Activated T-helper 2 cell treated with anti-CD3 and anti-CD28 coated beads, Interferon-gamma antibody, Interleukin-2, Interleukin-4, amounts not matched to agents 10 μg/mL and 5 μg/mL and 100 μg/mL, durations not matched to agents 14 hours and 24 hours and 36 hours (primary cell): Measurements from ENCODE around the gene POLE. TPM values are rescaled to one million over a fixed set of nuclear protein-coding genes. Genes with fewer than 3 reads are reported as not detected.
"Not testable (repeated sequence)": the region's sequence is repeated elsewhere in the genome, so short reads cannot be mapped to it uniquely, and the experiment has no call there.

Experiments
- DNase-seq: peaks from one replicate; pipeline ENCODE4 v3.0.0; 2021; ENCODE audit warnings: low spot score
- H3K27ac Mint-ChIP-seq: one replicate; pipeline ENCODE4 v1.8.0; 2021; ENCODE audit warnings: mixed read lengths
- H3K27me3 Mint-ChIP-seq: one replicate; pipeline ENCODE4 v1.8.0; 2021; ENCODE audit warnings: low read depth, mixed read lengths
- H3K36me3 Mint-ChIP-seq: one replicate; pipeline ENCODE4 v1.8.0; 2021; ENCODE audit warnings: low read depth, mixed read lengths
- H3K4me1 Mint-ChIP-seq: one replicate; pipeline ENCODE4 v1.8.0; 2021; ENCODE audit warnings: low read depth, mixed read lengths
- H3K4me3 Mint-ChIP-seq: one replicate; pipeline ENCODE4 v1.8.0; 2021; ENCODE audit warnings: low read depth, mild to moderate bottlenecking, moderate library complexity, mixed read lengths
- H3K9me3 Mint-ChIP-seq: one replicate; pipeline ENCODE4 v1.8.0; 2021; ENCODE audit warnings: mixed read lengths
- intact Hi-C: fragments of 100-400 bp; cut with micrococcal nuclease; formaldehyde crosslinking; loops from one replicate; pipeline ENCODE4 v1.15.1; 2023
- total RNA-seq: library from RNA; stranded (reverse); gene quantifications from 2 replicates; pipeline ENCODE4 v1.2.3, GENCODE V29; 2022

POLE gene
- total RNA-seq, 1 donor from 2014 or later, result 159 TPM

DNA sequence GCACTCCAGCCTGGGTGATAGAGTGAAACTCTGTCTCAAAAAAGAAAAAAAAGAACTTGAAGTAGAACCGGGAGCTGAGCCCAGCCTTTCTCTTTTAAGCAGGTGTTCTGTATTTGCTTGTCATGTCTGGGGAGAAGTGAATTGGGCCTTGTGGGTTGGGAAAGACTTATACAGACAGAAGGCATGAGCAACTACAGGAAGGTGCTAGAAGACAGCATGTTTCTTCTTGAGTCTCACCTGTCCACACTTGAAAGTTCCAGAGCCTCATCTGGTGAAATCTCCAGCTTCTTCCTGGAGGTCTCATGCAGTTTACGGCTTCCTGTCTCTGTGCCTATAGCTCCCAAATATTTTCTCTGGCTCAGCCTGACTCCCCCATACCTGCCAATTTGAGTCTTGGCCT, 26.0 kb upstream of the POLE start:
- H3K9me3 Mint-ChIP-seq, result no peaks in the 10 kb centered on the region
- H3K4me3 Mint-ChIP-seq, result peak overlapping the region; percentile 39
- H3K27me3 Mint-ChIP-seq, result no peaks in the 10 kb centered on the region
- intact Hi-C loops, result loop anchor here (10.0 kb wide), 1 partner anchor 52 kb away; the partner anchor contains the start of gene ANKLE2
- DNase-seq, result no peak
- no peak overlapping the region for H3K27ac Mint-ChIP-seq
- H3K4me1 Mint-ChIP-seq, result peaks cover 13% of the 10 kb centered on the region
- H3K36me3 Mint-ChIP-seq, result peaks cover 26% of the 10 kb centered on the region

DNA sequence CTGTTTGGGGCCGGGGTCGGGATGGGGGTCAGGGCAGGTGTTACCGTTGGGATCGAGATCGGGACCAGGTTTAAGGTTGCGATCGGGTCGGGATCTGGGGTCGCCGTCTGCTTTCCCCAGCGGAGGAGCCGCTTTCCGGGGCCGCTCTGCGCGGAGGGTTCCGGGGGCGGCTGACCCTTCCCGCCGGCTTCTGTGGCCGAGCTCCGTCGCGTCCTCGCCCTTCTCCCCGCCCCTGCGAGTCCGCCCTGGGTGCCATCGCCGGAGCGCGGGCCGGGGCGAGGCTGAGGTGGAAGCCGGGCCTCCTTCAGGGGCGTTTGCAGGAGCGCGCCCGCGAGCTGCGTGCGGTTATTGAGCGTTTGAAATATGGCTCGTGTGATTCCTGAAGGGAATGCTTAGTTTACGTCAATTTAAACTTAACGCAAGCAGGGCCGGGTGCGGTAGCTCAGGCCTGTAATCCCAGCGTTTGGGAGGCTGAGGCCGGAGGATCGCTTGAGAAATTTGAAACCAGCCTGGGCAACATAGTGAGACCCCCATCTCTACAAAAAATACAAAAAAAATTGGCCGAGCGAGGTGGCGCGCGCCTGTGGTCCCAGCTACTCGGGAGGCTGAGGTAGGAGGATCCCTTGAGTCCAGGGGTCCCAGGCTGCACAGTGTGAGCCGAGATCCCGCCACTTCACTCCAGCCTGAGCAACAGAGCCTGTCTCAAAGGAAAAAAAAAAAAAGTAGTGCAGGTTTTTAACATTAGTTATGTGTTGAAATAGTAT, 24.1 kb upstream of the POLE start:
- Mint-ChIP-seq H3K4me3 (peak overlapping the region; percentile 85), H3K36me3 (peaks cover 26% of the 10 kb centered on the region), H3K4me1 (peaks cover 12% of the 10 kb centered on the region), H3K27me3 (no peaks in the 10 kb centered on the region), H3K9me3 (no peaks in the 10 kb centered on the region), H3K27ac (no peak overlapping the region)
- no peak for DNase-seq
- intact Hi-C loops, result loop anchor here (10.0 kb wide), 1 partner anchor 54 kb away; the partner anchor contains the start of gene ANKLE2

DNA sequence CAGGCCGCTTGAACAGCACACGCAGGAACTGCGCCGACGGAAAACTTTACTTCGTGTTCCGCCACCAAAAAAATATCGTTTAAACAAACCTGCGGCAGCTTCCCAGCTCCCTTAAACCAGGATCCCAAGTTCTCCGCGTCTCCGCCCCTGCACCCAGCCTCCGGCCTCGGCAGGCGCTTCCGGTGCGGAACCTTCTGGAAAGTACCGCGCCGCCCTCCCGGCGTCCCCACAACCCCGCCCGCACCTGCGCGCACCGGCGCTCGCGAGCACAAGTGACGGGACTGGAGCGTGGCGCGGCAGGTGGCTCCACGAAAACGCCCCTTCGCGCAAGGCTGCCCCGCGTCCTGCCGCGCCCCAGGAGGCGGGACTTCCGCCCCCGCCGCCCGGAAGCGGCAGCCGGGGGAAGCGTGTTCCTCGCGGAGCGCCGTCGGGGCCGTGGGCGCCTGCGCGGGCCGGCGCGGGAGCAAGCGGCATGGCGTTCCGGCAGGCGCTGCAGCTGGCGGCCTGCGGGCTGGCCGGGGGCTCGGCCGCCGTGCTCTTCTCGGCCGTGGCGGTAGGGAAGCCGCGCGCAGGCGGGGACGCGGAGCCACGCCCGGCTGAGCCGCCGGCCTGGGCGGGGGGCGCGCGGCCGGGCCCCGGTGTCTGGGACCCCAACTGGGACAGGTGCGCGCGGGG, 23.4 kb upstream of the POLE start, which contains the start of gene PGAM5:
Gene PGAM5 (plus strand): TSS at position 438 of the 675 bp plus-strand sequence. CDS start 35 bp downstream, at position 473.
- peaks cover 12% of the 10 kb centered on the region for H3K4me1 Mint-ChIP-seq
- peak within 1 kb of the TSS; percentile 80 for H3K27ac Mint-ChIP-seq
- H3K27me3 Mint-ChIP-seq, result no peaks in the 10 kb centered on the region
- H3K4me3 Mint-ChIP-seq, result peak within 1 kb of the TSS; percentile 90
- peaks cover 26% of the 10 kb centered on the region for H3K36me3 Mint-ChIP-seq
- peak; percentile 88 for DNase-seq
- intact Hi-C loops, result loop anchor here (1.0 to 10.0 kb wide), 2 partner anchors 23 to 54 kb away; partner anchors contain the start of genes ANKLE2, POLE and PXMP2
- H3K9me3 Mint-ChIP-seq, result no peaks in the 10 kb centered on the region

DNA sequence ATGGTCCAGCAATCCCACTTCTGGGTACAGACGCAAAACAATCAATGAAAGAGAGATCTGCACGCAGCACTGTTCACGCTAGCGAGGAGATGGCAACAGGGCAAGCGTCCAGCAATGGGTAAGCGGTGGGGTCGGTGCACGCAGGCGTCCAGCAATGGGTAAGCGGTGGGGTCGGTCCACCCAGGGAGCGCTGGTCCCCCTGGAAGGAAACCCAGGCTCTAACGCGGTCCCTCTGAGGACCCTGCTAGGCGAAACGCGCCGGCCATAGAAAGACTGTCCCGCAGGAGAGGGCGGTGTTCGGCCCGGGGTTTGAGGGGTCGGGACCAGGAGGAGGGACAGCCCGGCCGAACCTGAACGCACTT, 22.9 kb upstream of the POLE start:
- intact Hi-C loops, result loop anchor here (1.0 to 10.0 kb wide), 2 partner anchors 23 to 55 kb away; partner anchors contain the start of genes ANKLE2, POLE and PXMP2
- Mint-ChIP-seq H3K4me1 (peaks cover 12% of the 10 kb centered on the region), H3K27ac (peak overlapping the region; percentile 80), H3K9me3 (no peaks in the 10 kb centered on the region), H3K27me3 (no peaks in the 10 kb centered on the region), H3K4me3 (peak overlapping the region; percentile 90), H3K36me3 (peaks cover 29% of the 10 kb centered on the region)
- DNase-seq, result no peak

DNA sequence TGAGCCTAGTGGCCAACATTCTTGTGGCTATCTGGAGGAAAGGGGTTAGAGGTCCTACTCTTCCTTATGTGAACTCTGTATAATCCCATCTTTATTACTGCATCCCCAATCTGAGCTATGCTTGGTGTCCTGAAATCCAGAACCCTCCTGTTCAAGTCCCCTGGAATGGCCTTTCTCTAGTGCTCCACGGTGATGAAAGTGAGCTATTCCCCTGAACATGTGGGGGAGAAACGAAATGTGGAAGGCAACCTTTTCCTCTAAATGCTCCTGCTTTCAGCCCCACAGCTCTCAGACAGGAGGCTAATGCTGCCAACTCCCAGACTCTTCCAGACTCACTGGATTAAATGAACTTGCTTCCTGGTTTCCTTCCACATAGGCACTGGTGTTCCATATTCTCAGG, 21.0 kb upstream of the POLE start:
- H3K27ac Mint-ChIP-seq, result peak overlapping the region; percentile 53

DNA sequence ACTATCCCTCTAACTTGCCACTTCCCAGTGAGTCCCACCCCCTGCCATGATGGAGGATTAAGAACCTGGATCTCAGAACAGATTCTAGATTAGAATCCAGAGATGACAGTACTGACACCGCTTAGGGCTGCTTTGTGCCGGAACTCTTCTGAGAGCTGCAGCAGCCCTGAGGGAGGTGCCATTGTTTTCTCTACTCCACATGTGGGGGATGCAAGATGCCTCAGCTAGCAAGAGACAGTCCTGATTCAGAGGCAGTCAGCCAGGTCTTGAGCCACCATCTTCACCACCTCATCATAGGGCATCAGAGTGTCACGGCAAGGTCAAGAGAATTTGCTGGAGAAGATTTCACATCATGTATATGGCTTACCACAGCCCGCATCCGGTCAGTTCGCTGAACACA, 20.1 kb upstream of the POLE start:
- no peaks in the 10 kb centered on the region for H3K27me3 Mint-ChIP-seq
- no peak overlapping the region for H3K27ac Mint-ChIP-seq
- H3K9me3 Mint-ChIP-seq, result no peaks in the 10 kb centered on the region
- peaks cover 7% of the 10 kb centered on the region for H3K4me1 Mint-ChIP-seq
- no peak for DNase-seq
- intact Hi-C loops, result no loop called here
- peaks cover 33% of the 10 kb centered on the region for H3K36me3 Mint-ChIP-seq
- H3K4me3 Mint-ChIP-seq, result peak overlapping the region; percentile 17

More for the DNA sequence above, 21.0 kb upstream of the POLE start:
- peaks cover 9% of the 10 kb centered on the region for H3K4me1 Mint-ChIP-seq
- H3K36me3 Mint-ChIP-seq, result peaks cover 34% of the 10 kb centered on the region
- no peaks in the 10 kb centered on the region for H3K27me3 Mint-ChIP-seq
- intact Hi-C loops, result no loop called here
- H3K9me3 Mint-ChIP-seq, result no peaks in the 10 kb centered on the region
- no peak overlapping the region for H3K4me3 Mint-ChIP-seq
- DNase-seq, result no peak

DNA sequence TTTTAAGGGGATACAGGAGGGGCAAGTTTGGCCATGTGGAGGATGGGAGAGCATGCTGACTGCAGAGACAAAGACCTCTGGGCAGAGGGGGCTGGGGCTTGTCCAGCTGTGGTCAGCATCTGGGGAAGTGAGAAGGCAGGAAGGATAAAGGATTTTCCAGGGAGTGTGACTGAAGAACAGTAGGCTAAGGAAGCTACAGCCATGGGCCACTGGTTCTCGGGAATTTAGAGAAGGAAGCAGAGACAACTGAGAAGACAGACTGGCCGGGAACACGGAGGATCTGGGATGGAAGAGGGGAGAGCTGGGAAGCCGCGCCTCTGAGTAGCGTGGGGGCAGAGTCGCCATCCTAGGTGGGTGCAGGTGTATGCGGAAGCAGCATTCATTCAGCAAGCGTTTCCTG, 16.5 kb upstream of the POLE start:
- Mint-ChIP-seq H3K36me3 (peaks cover 44% of the 10 kb centered on the region), H3K9me3 (no peaks in the 10 kb centered on the region), H3K27me3 (no peaks in the 10 kb centered on the region), H3K27ac (no peak overlapping the region), H3K4me1 (peaks cover 3% of the 10 kb centered on the region), H3K4me3 (no peak overlapping the region)
- intact Hi-C loops, result no loop called here
- no peak for DNase-seq

DNA sequence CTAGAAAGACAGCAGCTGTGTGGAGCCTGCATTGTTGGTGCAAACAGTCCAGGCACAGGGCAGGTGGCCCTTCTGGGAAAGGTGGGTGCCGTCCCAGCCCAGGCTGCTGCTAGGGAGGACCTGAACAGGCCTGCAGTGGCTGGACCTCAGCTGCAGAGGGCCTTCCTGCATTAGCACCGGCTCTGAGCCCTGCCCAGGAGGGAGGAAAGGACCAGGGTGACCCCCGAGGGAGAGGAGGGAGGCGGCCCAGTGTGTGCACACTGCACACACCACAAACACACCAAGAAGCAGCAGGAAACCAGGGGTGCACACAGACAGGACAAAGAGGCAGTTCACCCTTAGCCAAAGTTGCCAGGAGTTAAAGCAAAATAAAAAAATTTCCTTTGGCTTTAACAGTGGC, 15.5 kb upstream of the POLE start:
- H3K36me3 Mint-ChIP-seq, result peaks cover 47% of the 10 kb centered on the region

DNA sequence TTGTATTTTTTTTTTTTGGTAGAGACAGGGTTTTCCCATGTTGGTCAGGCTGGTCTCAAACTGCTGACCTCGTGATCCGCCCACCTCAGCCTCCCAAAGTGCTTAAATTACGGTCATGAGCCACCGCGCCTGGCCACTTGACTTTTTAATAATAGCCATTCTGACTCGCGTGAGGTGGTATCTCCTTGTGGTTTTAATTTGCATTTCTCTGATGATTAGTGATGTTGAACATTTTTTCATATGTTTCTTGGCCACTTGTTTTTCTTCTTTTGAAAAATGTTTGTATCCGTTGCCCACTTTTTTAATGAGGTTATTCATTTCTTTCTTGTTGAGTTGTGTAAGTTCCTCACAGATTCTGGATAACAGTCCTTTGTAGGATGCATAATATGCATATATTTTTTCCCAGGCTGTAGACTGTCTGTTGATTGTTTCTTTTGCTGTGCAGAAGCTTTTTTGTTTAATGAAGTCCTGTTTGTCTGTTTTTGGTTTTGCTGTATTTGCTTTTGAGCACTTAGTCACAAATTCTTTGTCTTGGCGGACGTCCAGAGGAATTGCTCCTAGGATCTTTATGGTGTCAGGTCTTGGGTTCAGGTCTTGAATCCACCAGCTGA, 13.2 kb upstream of the POLE start:
- Mint-ChIP-seq H3K4me3 (no peak overlapping the region), H3K27me3 (no peaks in the 10 kb centered on the region), H3K36me3 (peaks cover 48% of the 10 kb centered on the region), H3K9me3 (no peaks in the 10 kb centered on the region), H3K4me1 (peaks cover 3% of the 10 kb centered on the region), H3K27ac (no peak overlapping the region)
- no peak for DNase-seq
- intact Hi-C loops, result no loop called here

More for the DNA sequence above, 15.5 kb upstream of the POLE start:
- Mint-ChIP-seq H3K4me3 (no peak overlapping the region), H3K27me3 (no peaks in the 10 kb centered on the region), H3K9me3 (no peaks in the 10 kb centered on the region), H3K4me1 (peaks cover 3% of the 10 kb centered on the region), H3K27ac (no peak overlapping the region)
- intact Hi-C loops, result no loop called here
- no peak for DNase-seq

DNA sequence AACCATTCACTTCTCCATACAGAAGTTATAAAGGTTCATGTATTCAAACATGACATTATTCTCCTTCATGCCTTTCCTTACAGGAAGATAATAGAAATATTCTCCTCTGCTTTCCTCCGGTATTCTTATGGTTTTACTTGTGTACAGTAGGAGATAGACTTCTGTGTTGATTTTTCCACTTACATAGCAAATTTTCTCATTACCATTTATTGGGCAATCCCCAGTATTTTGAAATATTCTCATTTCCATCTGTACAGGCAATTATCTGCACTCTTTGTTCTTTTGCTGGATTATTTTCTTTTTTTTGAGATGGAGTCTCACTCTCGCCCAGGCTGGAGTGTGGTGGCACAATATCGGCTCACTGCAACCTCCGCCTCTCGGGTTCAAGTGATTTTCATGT, 11.2 kb upstream of the POLE start:
- DNase-seq, result no peak
- H3K27ac Mint-ChIP-seq, result no peak overlapping the region
- peaks cover 3% of the 10 kb centered on the region for H3K4me1 Mint-ChIP-seq
- H3K9me3 Mint-ChIP-seq, result no peaks in the 10 kb centered on the region
- peaks cover 34% of the 10 kb centered on the region for H3K36me3 Mint-ChIP-seq
- H3K4me3 Mint-ChIP-seq, result no peak overlapping the region
- no peaks in the 10 kb centered on the region for H3K27me3 Mint-ChIP-seq
- intact Hi-C loops, result no loop called here

DNA sequence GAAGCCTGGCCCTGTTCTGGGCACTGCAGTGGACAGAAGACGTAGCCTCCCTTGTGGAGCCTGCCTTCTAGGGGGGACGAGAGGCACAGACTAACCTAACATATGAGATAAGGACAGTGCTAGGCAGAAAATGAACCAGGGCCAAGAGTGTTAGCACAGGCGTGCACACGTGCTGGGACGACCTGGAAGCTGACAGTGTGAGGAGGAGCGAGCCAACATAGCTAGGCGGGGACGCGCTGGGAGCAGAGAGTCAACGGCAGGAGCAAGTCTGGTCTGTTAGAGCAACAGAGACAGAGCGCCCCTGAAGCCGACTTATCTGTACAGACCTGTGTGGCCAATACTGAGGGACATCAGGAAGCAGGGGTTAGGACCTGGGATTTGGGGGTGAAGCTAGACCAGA, 8.3 kb upstream of the POLE start:
- Mint-ChIP-seq H3K4me3 (no peak overlapping the region), H3K9me3 (no peaks in the 10 kb centered on the region), H3K36me3 (peaks cover 37% of the 10 kb centered on the region), H3K27ac (no peak overlapping the region), H3K27me3 (no peaks in the 10 kb centered on the region), H3K4me1 (peaks cover 3% of the 10 kb centered on the region)
- no peak for DNase-seq
- intact Hi-C loops, result no loop called here

DNA sequence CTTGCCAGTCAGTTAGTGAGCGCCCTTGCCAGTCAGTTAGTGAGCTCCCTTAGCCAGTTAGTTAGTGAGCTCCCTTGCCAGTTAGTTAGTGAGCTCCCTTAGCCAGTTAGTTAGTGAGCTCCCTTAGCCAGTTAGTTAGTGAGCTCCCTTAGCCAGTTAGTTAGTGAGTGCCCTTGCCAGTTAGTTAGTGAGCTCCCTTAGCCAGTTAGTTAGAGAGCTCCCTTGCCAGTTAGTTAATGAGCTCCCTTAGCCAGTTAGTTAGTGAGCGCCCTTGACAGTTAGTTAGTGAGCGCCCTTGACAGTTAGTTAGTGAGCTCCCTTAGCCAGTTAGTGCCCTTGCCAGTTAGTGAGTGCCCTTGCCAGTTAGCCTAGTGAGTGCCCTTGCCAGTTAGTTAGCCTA, 7.7 kb upstream of the POLE start:
- H3K9me3 Mint-ChIP-seq, H3K27me3 Mint-ChIP-seq, H3K4me1 Mint-ChIP-seq, H3K4me3 Mint-ChIP-seq, DNase-seq, H3K27ac Mint-ChIP-seq, intact Hi-C loops: not testable (repeated sequence)
- peaks cover 36% of the 10 kb centered on the region for H3K36me3 Mint-ChIP-seq

DNA sequence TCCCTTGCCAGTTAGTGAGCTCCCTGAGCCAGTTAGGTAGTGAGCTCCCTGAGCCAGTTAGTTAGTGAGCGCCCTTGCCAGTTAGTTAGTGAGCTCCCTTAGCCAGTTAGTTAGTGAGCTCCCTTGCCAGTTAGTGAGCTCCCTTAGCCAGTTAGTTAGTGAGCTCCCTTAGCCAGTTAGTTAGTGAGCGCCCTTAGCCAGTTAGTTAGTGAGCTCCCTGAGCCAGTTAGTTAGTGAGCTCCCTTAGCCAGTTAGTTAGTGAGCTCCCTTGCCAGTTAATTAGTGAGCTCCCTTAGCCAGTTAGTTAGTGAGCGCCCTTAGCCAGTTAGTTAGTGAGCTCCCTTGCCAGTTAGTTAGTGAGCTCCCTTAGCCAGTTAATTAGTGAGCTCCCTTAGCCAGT, 4.9 kb upstream of the POLE start:
- DNase-seq, H3K4me1 Mint-ChIP-seq, H3K27me3 Mint-ChIP-seq, H3K4me3 Mint-ChIP-seq, H3K27ac Mint-ChIP-seq, intact Hi-C loops, H3K9me3 Mint-ChIP-seq: not testable (repeated sequence)
- H3K36me3 Mint-ChIP-seq, result peaks cover 22% of the 10 kb centered on the region
